WTC11 (cell line): ENCODE results near the gene CUL9. TPM values are rescaled to one million over a fixed set of nuclear protein-coding genes. Genes with fewer than 3 reads are reported as not detected.

ENCODE experiments used
- ATAC-seq: fragments of 200-7000 bp; cut with Tn5 transposase; 2 replicates; pipeline ENCODE4 v1.10.0; 2021; ENCODE audit warnings: mild to moderate bottlenecking, moderate library complexity
- CTCF ChIA-PET: fragments of 300-600 bp; sonication (Branson Sonifier 250); formaldehyde crosslinking; loops from one replicate; lab custom pipeline; 2021; ENCODE audit warnings: antibody characterized with exemption; lab: Charles Lee
- POLR2A ChIA-PET: fragments of 350-600 bp; sonication (Branson Sonifier 250); formaldehyde crosslinking; loops from one replicate; lab custom pipeline; 2021; ENCODE audit warnings: antibody characterized with exemption; lab: Charles Lee
- DNase-seq: peaks from one replicate; pipeline ENCODE4 v3.0.0; 2021; ENCODE audit warnings: low spot score
- H3K27ac Mint-ChIP-seq: 2 replicates; pipeline ENCODE4 v1.8.0; 2021; ENCODE audit warnings: mixed read lengths
- H3K27me3 Mint-ChIP-seq: 2 replicates; pipeline ENCODE4 v1.8.0; 2021; ENCODE audit warnings: low read depth, mild to moderate bottlenecking, moderate library complexity, mixed read lengths
- H3K36me3 Mint-ChIP-seq: 2 replicates; pipeline ENCODE4 v1.8.0; 2021; ENCODE audit warnings: mixed read lengths
- H3K4me1 Mint-ChIP-seq: 2 replicates; pipeline ENCODE4 v1.8.0; 2022; ENCODE audit warnings: mixed read lengths
- H3K4me3 Mint-ChIP-seq: 2 replicates; pipeline ENCODE4 v1.8.0; 2021; ENCODE audit warnings: mild to moderate bottlenecking, moderate library complexity, mixed read lengths
- H3K9me3 Mint-ChIP-seq: 2 replicates; pipeline ENCODE4 v1.8.0; 2021; ENCODE audit warnings: mixed read lengths
- ATF1 ChIP-seq: sonication (generic); formaldehyde crosslinking; IDR thresholded peaks from 2 replicates; pipeline ENCODE4 v1.8.1; 2023; ENCODE audit warnings: mild to moderate bottlenecking, moderate library complexity, missing genetic modification reagents
- CBFB ChIP-seq: sonication (generic); formaldehyde crosslinking; IDR thresholded peaks from 2 replicates; pipeline ENCODE4 v1.8.1; 2022; ENCODE audit warnings: mild to moderate bottlenecking, low read depth, missing genetic modification reagents
- CTCF ChIP-seq: fragments of 200-600 bp; IDR thresholded peaks from 2 replicates; pipeline ENCODE4 v1.8.0; 2022; ENCODE audit warnings: antibody characterized with exemption
- ERG ChIP-seq: fragments of 250-450 bp; sonication (Bioruptor Pico); IDR thresholded peaks from 2 replicates; pipeline ENCODE4 v1.8.0; 2021; ENCODE audit warnings: mild to moderate bottlenecking
- FOXK1 ChIP-seq: sonication (generic); formaldehyde crosslinking; IDR thresholded peaks from 2 replicates; pipeline ENCODE4 v1.8.0; 2022; ENCODE audit warnings: mild to moderate bottlenecking, moderate library complexity, missing genetic modification reagents
- FOXP4 ChIP-seq: sonication (generic); formaldehyde crosslinking; IDR thresholded peaks from 2 replicates; pipeline ENCODE4 v1.8.0; 2022; ENCODE audit warnings: mild to moderate bottlenecking, missing genetic modification reagents
- HMGA2 ChIP-seq: fragments of 250-450 bp; sonication (Bioruptor Pico); IDR thresholded peaks from 2 replicates; pipeline ENCODE4 v1.4.0; 2021; ENCODE audit warnings: mild to moderate bottlenecking, moderate library complexity
- HMGXB4 ChIP-seq: sonication (generic); formaldehyde crosslinking; IDR thresholded peaks from 2 replicates; pipeline ENCODE4 v1.8.1; 2023; ENCODE audit warnings: mild to moderate bottlenecking, moderate library complexity, missing genetic modification reagents
- MAX ChIP-seq: sonication (generic); formaldehyde crosslinking; IDR thresholded peaks from 2 replicates; pipeline ENCODE4 v1.8.0; 2022; ENCODE audit warnings: mild to moderate bottlenecking, missing genetic modification reagents
- MXD4 ChIP-seq: fragments of 250-450 bp; sonication (Bioruptor Pico); IDR thresholded peaks from 2 replicates; pipeline ENCODE4 v1.8.0; 2021; ENCODE audit warnings: mild to moderate bottlenecking, moderate library complexity, borderline replicate concordance
- NFE2L1 ChIP-seq: sonication (generic); formaldehyde crosslinking; IDR thresholded peaks from 2 replicates; pipeline ENCODE4 v1.8.1; 2023; ENCODE audit warnings: missing genetic modification reagents
- NR1H2 ChIP-seq: sonication (generic); formaldehyde crosslinking; IDR thresholded peaks from 2 replicates; pipeline ENCODE4 v1.9.0; 2021; ENCODE audit warnings: mild to moderate bottlenecking, moderate library complexity, missing genetic modification reagents
- NR3C1 ChIP-seq: sonication (generic); formaldehyde crosslinking; conservative IDR thresholded peaks from 2 replicates; pipeline ENCODE4 v1.8.1; 2023; ENCODE audit warnings: low read depth, mild to moderate bottlenecking, missing genetic modification reagents
- PRDM15 ChIP-seq: sonication (generic); formaldehyde crosslinking; IDR thresholded peaks from 2 replicates; pipeline ENCODE4 v1.8.0; 2022; ENCODE audit warnings: missing genetic modification reagents
- PREB ChIP-seq: sonication (generic); formaldehyde crosslinking; IDR thresholded peaks from 2 replicates; pipeline ENCODE4 v1.8.1; 2022; ENCODE audit warnings: mild to moderate bottlenecking, missing genetic modification reagents, moderate library complexity, borderline replicate concordance
- RELA ChIP-seq: sonication (generic); formaldehyde crosslinking; IDR thresholded peaks from 2 replicates; pipeline ENCODE4 v1.8.1; 2022; ENCODE audit warnings: missing genetic modification reagents, mild to moderate bottlenecking, borderline replicate concordance
- SMAD3 ChIP-seq: sonication (generic); formaldehyde crosslinking; IDR thresholded peaks from 2 replicates; pipeline ENCODE4 v1.8.0; 2022; ENCODE audit warnings: missing genetic modification reagents, mild to moderate bottlenecking, borderline replicate concordance
- SMAD4 ChIP-seq: sonication (generic); formaldehyde crosslinking; IDR thresholded peaks from 2 replicates; pipeline ENCODE4 v1.8.0; 2022; ENCODE audit warnings: mild to moderate bottlenecking, missing genetic modification reagents
- total RNA-seq: library from RNA; stranded (reverse); gene quantifications from 3 replicates; pipeline ENCODE4 v1.2.3, GENCODE V29; 2021

The CUL9 gene
- total RNA-seq, 1 experiment from 2014 or later, result 15.2 TPM

GRCh38 chr6:43248101-43248500 lies 66.1 kb downstream of the CUL9 start:
- Mint-ChIP-seq H3K9me3 (no peaks in the 10 kb centered on the region), H3K27ac (no peak overlapping the region), H3K36me3 (no peaks in the 10 kb centered on the region), H3K4me1 (peaks cover 27% of the 10 kb centered on the region), H3K27me3 (peaks cover 23% of the 10 kb centered on the region), H3K4me3 (peak overlapping the region; percentile 92)
- ChIA-PET POLR2A (no interaction called here), CTCF (interaction anchor here (1.2 to 3.3 kb wide), 2 partner anchors 16 to 19 kb away, joined by 4 to 47 read pairs; partner anchors contain the start of gene DNPH1)
- DNase-seq (no peak), ATAC-seq (no peak)
- no peak for TF ChIP-seq MAX (CRISPR knock-in tag)
- TF ChIP-seq PRDM15 (CRISPR knock-in tag), result 0 out of 2 replicates have a peak, but pooled peaks have one; percentile 20
- no peak for TF ChIP-seq PREB (CRISPR knock-in tag)

GRCh38 chr6:43248791-43249190 lies 66.8 kb downstream of the CUL9 start:
- ChIA-PET CTCF (interaction anchor here (3.3 kb wide), 1 partner anchor 20 kb away, joined by 47 read pairs; the partner anchor contains the start of gene DNPH1), POLR2A (no interaction called here)
- DNase-seq (no peak), ATAC-seq (no peak)
- peaks cover 23% of the 10 kb centered on the region for H3K27me3 Mint-ChIP-seq
- no peak overlapping the region for H3K27ac Mint-ChIP-seq
- no peaks in the 10 kb centered on the region for H3K9me3 Mint-ChIP-seq
- TF ChIP-seq ATF1 (no peak), ERG (CRISPR knock-in tag) (no peak), HMGA2 (CRISPR knock-in tag) (no peak), NFE2L1 (CRISPR knock-in tag) (no peak), NR1H2 (CRISPR knock-in tag) (no peak), CTCF (no peak), FOXP4 (CRISPR knock-in tag) (no peak), SMAD4 (CRISPR knock-in tag) (no peak), FOXK1 (no peak), NR3C1 (CRISPR knock-in tag) (no peak), SMAD3 (CRISPR knock-in tag) (no peak), CBFB (CRISPR knock-in tag) (no peak), HMGXB4 (CRISPR knock-in tag) (no peak), PRDM15 (CRISPR knock-in tag) (no peak), MXD4 (CRISPR knock-in tag) (no peak), RELA (CRISPR knock-in tag) (no peak)
- no peaks in the 10 kb centered on the region for H3K36me3 Mint-ChIP-seq
- H3K4me1 Mint-ChIP-seq, result peaks cover 27% of the 10 kb centered on the region
- H3K4me3 Mint-ChIP-seq, result no peak overlapping the region
